Neuronal stem cell (in vitro differentiated cells): Measurements from ENCODE around the gene WWTR1.
A peak's percentile ranks its signal among the peaks of the same experiment; 100 is the strongest.

ENCODE experiments used
- DNase-seq: peaks from one replicate; pipeline ENCODE4 v3.0.0-alpha.2; 2013; ENCODE audit warnings: low spot score
- H2AFZ ChIP-seq: one replicate; pipeline ENCODE4 v1.6.1; 2013; ENCODE audit warnings: mild to moderate bottlenecking, low read length, inconsistent platforms
- H2AK5ac ChIP-seq: 2 replicates; pipeline ENCODE4 v1.6.1; 2013; ENCODE audit warnings: low read depth, mild to moderate bottlenecking, inconsistent platforms, low read length, moderate library complexity, mixed read lengths
- H2BK120ac ChIP-seq: 2 replicates; pipeline ENCODE4 v1.6.1; 2013; ENCODE audit warnings: low read depth, mild to moderate bottlenecking, inconsistent platforms, low read length, moderate library complexity, mixed read lengths
- H2BK12ac ChIP-seq: one replicate; pipeline ENCODE4 v1.6.1; 2013; ENCODE audit warnings: low read length, inconsistent platforms
- H2BK15ac ChIP-seq: 2 replicates; pipeline ENCODE4 v1.6.1; 2013; ENCODE audit warnings: mild to moderate bottlenecking, low read length, inconsistent platforms, mixed read lengths
- H2BK5ac ChIP-seq: one replicate; pipeline ENCODE4 v1.6.1; 2013; ENCODE audit warnings: inconsistent platforms, mild to moderate bottlenecking, low read length, moderate library complexity
- H3K14ac ChIP-seq: one replicate; pipeline ENCODE4 v1.6.1; 2013; ENCODE audit warnings: low read length, inconsistent platforms
- H3K18ac ChIP-seq: 2 replicates; pipeline ENCODE4 v1.6.1; 2013; ENCODE audit warnings: low read length, inconsistent platforms
- H3K23ac ChIP-seq: 2 replicates; pipeline ENCODE4 v1.6.1; 2013; ENCODE audit warnings: low read depth, mild to moderate bottlenecking, mixed read lengths, low read length, inconsistent platforms; ENCODE audit not compliant: poor library complexity
- H3K27ac ChIP-seq: replicated peaks from 3 replicates; pipeline ENCODE4 v1.5.1; 2013; ENCODE audit warnings: low read length, inconsistent platforms
- H3K27me3 ChIP-seq, 3 experiments: 2 replicates each; pipeline ENCODE4 v1.6.1; 2013; ENCODE audit warnings: low read length in 3 of 3, mild to moderate bottlenecking in 2 of 3, inconsistent platforms in 1 of 3, low read depth in 1 of 3, mixed read lengths in 1 of 3, moderate library complexity in 1 of 3; ENCODE audit not compliant: control insufficient read depth in 3 of 3, insufficient read depth in 3 of 3
- H3K36me3 ChIP-seq, 2 donors: replicated peaks in 1 of 2; 2 replicates each; pipeline ENCODE4 v1.6.1; 2013; ENCODE audit warnings: low read length in 2 of 2; ENCODE audit not compliant: control insufficient read depth in 2 of 2, insufficient read depth in 2 of 2
- H3K4ac ChIP-seq: 2 replicates; pipeline ENCODE4 v1.6.1; 2013; ENCODE audit warnings: inconsistent platforms, mild to moderate bottlenecking, low read length, moderate library complexity
- H3K4me1 ChIP-seq, 2 donors: 1 replicate in 1 of 2; 2 replicates in 1 of 2; pipeline ENCODE4 v1.6.1; 2013; ENCODE audit warnings: low read length in 2 of 2, low read depth in 1 of 2; ENCODE audit not compliant: control insufficient read depth in 2 of 2, insufficient read depth in 1 of 2
- H3K4me2 ChIP-seq: one replicate; pipeline ENCODE4 v1.6.1; 2013; ENCODE audit warnings: mild to moderate bottlenecking, low read length, inconsistent platforms; ENCODE audit not compliant: insufficient read depth, poor library complexity, severe bottlenecking
- H3K4me3 ChIP-seq, 2 donors: 2 replicates each; pipeline ENCODE4 v1.5.1; 2013; ENCODE audit warnings: low read length in 2 of 2, mild to moderate bottlenecking in 2 of 2, inconsistent platforms in 1 of 2, moderate library complexity in 1 of 2
- H3K79me1 ChIP-seq: one replicate; pipeline ENCODE4 v1.6.1; 2013; ENCODE audit warnings: low read depth, mild to moderate bottlenecking, inconsistent platforms, low read length, moderate library complexity
- H3K9ac ChIP-seq: one replicate; pipeline ENCODE4 v1.6.1; 2013; ENCODE audit warnings: mild to moderate bottlenecking, low read depth, low read length, inconsistent platforms; ENCODE audit not compliant: poor library complexity
- H3K9me3 ChIP-seq, 2 donors: replicated peaks in 1 of 2; 2 replicates each; pipeline versions ENCODE3 to v1.6.1; 2013; ENCODE audit warnings: low read length in 2 of 2, mild to moderate bottlenecking in 2 of 2, inconsistent platforms in 1 of 2, low read depth in 1 of 2, mixed read lengths in 1 of 2, moderate library complexity in 1 of 2; ENCODE audit not compliant: control insufficient read depth in 2 of 2, insufficient read depth in 1 of 2
- H4K8ac ChIP-seq: one replicate; pipeline ENCODE4 v1.6.1; 2013; ENCODE audit warnings: low read depth, mild to moderate bottlenecking, inconsistent platforms, low read length, moderate library complexity
- H4K91ac ChIP-seq: one replicate; pipeline ENCODE4 v1.6.1; 2013; ENCODE audit warnings: low read length, low read depth, mild to moderate bottlenecking, inconsistent platforms; ENCODE audit not compliant: poor library complexity
- WGBS, 2 donors: extraction: QIAGEN DNeasy Blood & Tissue Kit; methylation state at CpG; one replicate each; pipeline ENCODE4 v1.1.7; 2013; ENCODE audit warnings: missing lambda C conversion rate in 2 of 2, mixed read lengths in 1 of 2; ENCODE audit not compliant: insufficient read length in 2 of 2, insufficient replicate concordance in 1 of 2; ENCODE audit errors: extremely low coverage in 2 of 2; 5-methylcytosine and 5-hydroxymethylcytosine counted together

Gene WWTR1

DNA sequence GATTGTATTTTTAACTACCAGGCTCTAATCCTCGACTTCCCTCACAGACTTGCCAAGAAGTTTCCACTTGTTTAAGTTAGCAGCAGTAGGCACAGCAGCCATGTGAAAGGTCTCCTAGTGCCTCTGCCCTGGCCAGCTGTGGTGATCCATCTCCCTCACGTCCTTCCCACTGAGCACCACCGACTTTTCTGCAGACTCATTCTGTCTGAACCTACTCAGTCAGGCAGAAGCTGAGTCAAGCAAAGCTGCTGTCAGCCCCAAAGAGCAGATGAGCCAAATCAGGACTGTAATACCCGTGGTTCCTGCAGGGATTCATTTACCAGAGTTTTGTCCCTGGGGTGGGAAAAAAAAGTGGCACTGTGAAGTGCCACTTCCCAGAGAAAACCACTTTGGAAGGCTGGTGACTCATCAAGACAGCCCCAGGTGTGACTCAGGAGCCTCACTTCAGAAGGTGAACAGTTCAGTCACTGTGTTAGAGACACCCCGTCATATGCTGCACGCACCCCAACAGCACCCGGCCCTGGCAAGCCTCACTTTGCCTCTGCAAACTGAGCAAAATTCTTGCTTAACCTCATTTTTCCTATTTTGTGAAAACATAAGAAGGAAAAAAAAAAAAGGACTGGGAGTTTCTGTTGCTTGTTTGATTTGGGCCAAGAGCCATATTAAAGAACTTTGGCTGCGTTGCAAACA is 76.0 kb downstream of the WWTR1 start:
- Histone ChIP-seq H3K4me1 (peaks cover 11 to 19% of the 10 kb centered on the region in 2 donors), H3K4ac (no peak overlapping the region)
- WGBS, 2 donors, result no CpG with 5 or more reads among the region's 8 CpGs

GRCh38 chr3:149581248-149581647 is 76.6 kb downstream of the WWTR1 start:
- Histone ChIP-seq H3K27me3 (no peaks in the 10 kb centered on the region), H3K14ac (no peak overlapping the region), H3K23ac (no peak overlapping the region), H4K91ac (no peak overlapping the region), H3K9ac (no peak overlapping the region), H3K79me1 (no peaks in the 10 kb centered on the region), H3K27ac (no peak overlapping the region), H2BK5ac (no peak overlapping the region), H3K36me3 (no peaks in the 10 kb centered on the region), H3K9me3 (no peaks in the 10 kb centered on the region), H4K8ac (no peak overlapping the region), H2AK5ac (no peak overlapping the region), H3K4me2 (no peak overlapping the region), H2AFZ (no peak overlapping the region), H3K4me1 (peaks cover 9 to 18% of the 10 kb centered on the region in 2 donors), H2BK15ac (no peak overlapping the region), H3K18ac (no peak overlapping the region), H2BK12ac (no peak overlapping the region), H3K4ac (no peak overlapping the region), H3K4me3 (no peak overlapping the region), H2BK120ac (no peak overlapping the region)
- no peak for DNase-seq
- WGBS, 2 donors, result no CpG with 5 or more reads among the region's 2 CpGs

More for the DNA sequence above, 76.0 kb downstream of the WWTR1 start:
- Histone ChIP-seq H3K27ac (peak overlapping the region; percentile 43), H3K36me3 (no peaks in the 10 kb centered on the region), H3K23ac (no peak overlapping the region), H2BK5ac (no peak overlapping the region), H2BK15ac (no peak overlapping the region), H3K4me2 (no peak overlapping the region), H3K9ac (no peak overlapping the region), H3K18ac (peak overlapping the region; percentile 60), H2BK12ac (no peak overlapping the region), H2AFZ (no peak overlapping the region), H4K8ac (no peak overlapping the region), H3K27me3 (no peaks in the 10 kb centered on the region), H3K79me1 (no peaks in the 10 kb centered on the region), H3K14ac (no peak overlapping the region), H3K9me3 (no peaks in the 10 kb centered on the region), H2AK5ac (no peak overlapping the region), H2BK120ac (no peak overlapping the region), H3K4me3 (no peak overlapping the region), H4K91ac (no peak overlapping the region)
- DNase-seq, result no peak

GRCh38 chr3:149579838-149580542 is 77.8 kb downstream of the WWTR1 start:
- H2BK5ac ChIP-seq, result no peak overlapping the region
- peak overlapping the region; percentile 13 for H3K9ac ChIP-seq
- no peak overlapping the region for H3K27ac ChIP-seq
- H4K8ac ChIP-seq, result no peak overlapping the region
- no peaks in the 10 kb centered on the region for H3K79me1 ChIP-seq
- H3K14ac ChIP-seq, result no peak overlapping the region
- H2AK5ac ChIP-seq, result no peak overlapping the region
- H3K4me2 ChIP-seq, result no peak overlapping the region
- H2AFZ ChIP-seq, result no peak overlapping the region
- no peak overlapping the region for H3K4ac ChIP-seq
- no peak overlapping the region for H2BK15ac ChIP-seq
- no peaks in the 10 kb centered on the region for H3K9me3 ChIP-seq
- WGBS, 2 donors, result no CpG with 5 or more reads among the region's 4 CpGs
- peaks cover 17 to 27% of the 10 kb centered on the region in 2 donors for H3K4me1 ChIP-seq
- no peak overlapping the region for H3K4me3 ChIP-seq
- DNase-seq, result no peak
- H2BK12ac ChIP-seq, result no peak overlapping the region
- H3K18ac ChIP-seq, result no peak overlapping the region
- no peak overlapping the region for H3K23ac ChIP-seq
- no peaks in the 10 kb centered on the region for H3K36me3 ChIP-seq
- H4K91ac ChIP-seq, result no peak overlapping the region
- H3K27me3 ChIP-seq, result no peaks in the 10 kb centered on the region
- no peak overlapping the region for H2BK120ac ChIP-seq

DNA sequence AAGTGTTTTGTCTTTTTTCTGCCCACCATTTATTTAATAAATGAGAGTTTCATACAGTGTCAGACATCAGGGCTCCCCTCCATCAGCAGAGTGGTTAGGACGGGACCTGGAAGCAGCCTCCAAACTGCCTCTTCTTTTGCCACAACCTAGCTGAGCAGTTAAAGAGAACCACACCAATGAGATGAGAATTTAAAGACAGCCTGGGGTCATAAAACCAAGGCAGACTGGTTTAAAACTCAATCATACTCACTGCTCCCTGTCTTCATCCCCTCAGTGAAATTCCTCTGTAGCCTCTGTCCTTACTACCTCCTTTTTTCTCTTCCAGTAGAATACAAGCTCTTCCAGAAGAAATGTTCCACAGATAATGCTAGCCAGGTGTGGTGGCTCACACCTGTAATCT is 78.7 kb downstream of the WWTR1 start:
- H2BK15ac ChIP-seq, result no peak overlapping the region
- H2BK12ac ChIP-seq, result no peak overlapping the region
- no peak overlapping the region for H3K18ac ChIP-seq
- H2BK120ac ChIP-seq, result no peak overlapping the region
- no peaks in the 10 kb centered on the region for H3K79me1 ChIP-seq
- peaks cover 17 to 27% of the 10 kb centered on the region in 2 donors for H3K4me1 ChIP-seq
- no peak overlapping the region for H3K4ac ChIP-seq
- no peak overlapping the region for H2AFZ ChIP-seq
- H3K4me2 ChIP-seq, result no peak overlapping the region
- H3K27ac ChIP-seq, result no peak overlapping the region
- H3K4me3 ChIP-seq, result no peak overlapping the region
- H4K91ac ChIP-seq, result no peak overlapping the region
- no peak for DNase-seq
- no peaks in the 10 kb centered on the region for H3K9me3 ChIP-seq
- no peak overlapping the region for H4K8ac ChIP-seq
- H3K36me3 ChIP-seq, result no peaks in the 10 kb centered on the region
- no peak overlapping the region for H2AK5ac ChIP-seq
- WGBS, 2 donors, result no CpG with 5 or more reads among the region's 1 CpG
- no peak overlapping the region for H3K23ac ChIP-seq
- H3K9ac ChIP-seq, result no peak overlapping the region
- H3K27me3 ChIP-seq, result no peaks in the 10 kb centered on the region
- H3K14ac ChIP-seq, result no peak overlapping the region
- H2BK5ac ChIP-seq, result no peak overlapping the region
